WTC11 (cell line): Measurements from ENCODE around the gene SIRT5. TPM values are rescaled to one million over a fixed set of nuclear protein-coding genes. Genes with fewer than 3 reads are reported as not detected.

ENCODE experiments used
- ATAC-seq: fragments of 200-7000 bp; cut with Tn5 transposase; 2 replicates; pipeline ENCODE4 v1.10.0; 2021; ENCODE audit warnings: mild to moderate bottlenecking, moderate library complexity
- CTCF ChIA-PET: fragments of 300-600 bp; sonication (Branson Sonifier 250); formaldehyde crosslinking; loops from one replicate; lab custom pipeline; 2021; ENCODE audit warnings: antibody characterized with exemption; lab: Charles Lee
- POLR2A ChIA-PET: fragments of 350-600 bp; sonication (Branson Sonifier 250); formaldehyde crosslinking; loops from one replicate; lab custom pipeline; 2021; ENCODE audit warnings: antibody characterized with exemption; lab: Charles Lee
- DNase-seq: peaks from one replicate; pipeline ENCODE4 v3.0.0; 2021; ENCODE audit warnings: low spot score
- H3K27ac Mint-ChIP-seq: 2 replicates; pipeline ENCODE4 v1.8.0; 2021; ENCODE audit warnings: mixed read lengths
- H3K27me3 Mint-ChIP-seq: 2 replicates; pipeline ENCODE4 v1.8.0; 2021; ENCODE audit warnings: low read depth, mild to moderate bottlenecking, moderate library complexity, mixed read lengths
- H3K36me3 Mint-ChIP-seq: 2 replicates; pipeline ENCODE4 v1.8.0; 2021; ENCODE audit warnings: mixed read lengths
- H3K4me1 Mint-ChIP-seq: 2 replicates; pipeline ENCODE4 v1.8.0; 2022; ENCODE audit warnings: mixed read lengths
- H3K4me3 Mint-ChIP-seq: 2 replicates; pipeline ENCODE4 v1.8.0; 2021; ENCODE audit warnings: mild to moderate bottlenecking, moderate library complexity, mixed read lengths
- H3K9me3 Mint-ChIP-seq: 2 replicates; pipeline ENCODE4 v1.8.0; 2021; ENCODE audit warnings: mixed read lengths
- IRF2 ChIP-seq: sonication (generic); formaldehyde crosslinking; IDR thresholded peaks from 2 replicates; pipeline ENCODE4 v1.8.0; 2022; ENCODE audit warnings: low read depth, missing genetic modification reagents, borderline replicate concordance
- JUN ChIP-seq: sonication (generic); formaldehyde crosslinking; IDR thresholded peaks from 2 replicates; pipeline ENCODE4 v1.8.0; 2023; ENCODE audit warnings: mild to moderate bottlenecking, missing genetic modification reagents
- MAX ChIP-seq: sonication (generic); formaldehyde crosslinking; IDR thresholded peaks from 2 replicates; pipeline ENCODE4 v1.8.0; 2022; ENCODE audit warnings: mild to moderate bottlenecking, missing genetic modification reagents
- NFE2L1 ChIP-seq: sonication (generic); formaldehyde crosslinking; IDR thresholded peaks from 2 replicates; pipeline ENCODE4 v1.8.1; 2023; ENCODE audit warnings: missing genetic modification reagents
- NFYB ChIP-seq: sonication (generic); formaldehyde crosslinking; conservative IDR thresholded peaks from 2 replicates; pipeline ENCODE4 v1.8.0; 2022; ENCODE audit warnings: low read depth, missing genetic modification reagents
- NR3C1 ChIP-seq: sonication (generic); formaldehyde crosslinking; conservative IDR thresholded peaks from 2 replicates; pipeline ENCODE4 v1.8.1; 2023; ENCODE audit warnings: low read depth, mild to moderate bottlenecking, missing genetic modification reagents
- RORB ChIP-seq: fragments of 250-450 bp; sonication (Bioruptor Pico); IDR thresholded peaks from 2 replicates; pipeline ENCODE4 v1.9.0; 2021; ENCODE audit warnings: mild to moderate bottlenecking
- SP1 ChIP-seq: sonication (generic); formaldehyde crosslinking; conservative IDR thresholded peaks from 2 replicates; pipeline ENCODE4 v1.8.1; 2022; ENCODE audit warnings: missing genetic modification reagents
- TEAD1 ChIP-seq: sonication (generic); formaldehyde crosslinking; IDR thresholded peaks from 2 replicates; pipeline ENCODE4 v1.8.0; 2022; ENCODE audit warnings: mild to moderate bottlenecking, missing genetic modification reagents
- TP53 ChIP-seq: sonication (generic); formaldehyde crosslinking; IDR thresholded peaks from 2 replicates; pipeline ENCODE4 v1.8.1; 2023; ENCODE audit warnings: mild to moderate bottlenecking, missing genetic modification reagents
- ZBTB43 ChIP-seq: sonication (generic); formaldehyde crosslinking; IDR thresholded peaks from 2 replicates; pipeline ENCODE4 v1.8.1; 2023; ENCODE audit warnings: mild to moderate bottlenecking, missing genetic modification reagents
- ZMAT4 ChIP-seq: fragments of 250-450 bp; sonication (Bioruptor Pico); IDR thresholded peaks from 2 replicates; pipeline ENCODE4 v1.9.0; 2021; ENCODE audit warnings: mild to moderate bottlenecking
- ZNF671 ChIP-seq: fragments of 250-450 bp; sonication (Bioruptor Pico); IDR thresholded peaks from 2 replicates; pipeline ENCODE4 v1.8.0; 2021; ENCODE audit warnings: mild to moderate bottlenecking
- total RNA-seq: library from RNA; stranded (reverse); gene quantifications from 3 replicates; pipeline ENCODE4 v1.2.3, GENCODE V29; 2021
- TF ChIP-seq, protein P1 (sequence below): sonication (generic); formaldehyde crosslinking; IDR thresholded peaks from 2 replicates; pipeline ENCODE4 v1.8.0; 2022; ENCODE audit warnings: mild to moderate bottlenecking, missing genetic modification reagents
- TF ChIP-seq, protein P2 (sequence below): sonication (generic); formaldehyde crosslinking; IDR thresholded peaks from 2 replicates; pipeline ENCODE4 v1.8.1; 2022; ENCODE audit warnings: mild to moderate bottlenecking, moderate library complexity, missing genetic modification reagents
- TF ChIP-seq, protein P3 (sequence below): sonication (generic); formaldehyde crosslinking; IDR thresholded peaks from 2 replicates; pipeline ENCODE4 v1.8.1; 2023; ENCODE audit warnings: mild to moderate bottlenecking, moderate library complexity, missing genetic modification reagents
- TF ChIP-seq, protein P4 (sequence below): sonication (generic); formaldehyde crosslinking; IDR thresholded peaks from 2 replicates; pipeline ENCODE4 v1.8.0; 2023; ENCODE audit warnings: missing genetic modification reagents, mild to moderate bottlenecking, borderline replicate concordance
- TF ChIP-seq, protein P5 (sequence below): sonication (generic); formaldehyde crosslinking; IDR thresholded peaks from 2 replicates; pipeline ENCODE4 v1.8.1; 2022; ENCODE audit warnings: mild to moderate bottlenecking, missing genetic modification reagents, moderate library complexity, borderline replicate concordance

The SIRT5 gene
- total RNA-seq, 1 experiment from 2014 or later, result 11.8 TPM

DNA sequence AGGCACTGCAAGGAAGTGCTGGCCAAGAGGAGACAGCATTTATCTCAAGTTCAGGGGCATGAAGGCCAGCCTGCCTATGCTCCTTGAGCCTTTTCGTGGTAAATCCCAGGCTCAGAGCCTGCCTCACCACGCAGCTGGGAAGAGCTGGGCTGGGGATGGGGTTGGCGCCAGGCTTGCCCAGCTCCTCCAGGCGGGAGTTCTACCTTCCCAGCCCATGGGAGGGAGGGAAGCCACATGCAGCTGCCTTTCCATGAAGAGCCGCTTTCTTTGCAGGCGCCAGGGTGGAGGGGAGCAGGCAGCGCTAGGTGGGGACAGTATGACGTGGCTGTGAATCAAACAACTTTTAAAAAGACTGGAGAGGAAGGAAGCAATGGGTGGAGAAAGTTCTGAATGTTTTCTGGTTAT is 19.5 kb upstream of the SIRT5 start:
- Mint-ChIP-seq H3K4me1 (peaks cover 25% of the 10 kb centered on the region), H3K27me3 (no peaks in the 10 kb centered on the region), H3K36me3 (no peaks in the 10 kb centered on the region), H3K27ac (peak overlapping the region; percentile 50), H3K4me3 (peak overlapping the region; percentile 14; the same call in 1 of the 2 replicates), H3K9me3 (peaks cover under 1% of the 10 kb centered on the region)
- DNase-seq (peak; percentile 70), ATAC-seq (peak; percentile 98)
- TF ChIP-seq, protein P1, sequence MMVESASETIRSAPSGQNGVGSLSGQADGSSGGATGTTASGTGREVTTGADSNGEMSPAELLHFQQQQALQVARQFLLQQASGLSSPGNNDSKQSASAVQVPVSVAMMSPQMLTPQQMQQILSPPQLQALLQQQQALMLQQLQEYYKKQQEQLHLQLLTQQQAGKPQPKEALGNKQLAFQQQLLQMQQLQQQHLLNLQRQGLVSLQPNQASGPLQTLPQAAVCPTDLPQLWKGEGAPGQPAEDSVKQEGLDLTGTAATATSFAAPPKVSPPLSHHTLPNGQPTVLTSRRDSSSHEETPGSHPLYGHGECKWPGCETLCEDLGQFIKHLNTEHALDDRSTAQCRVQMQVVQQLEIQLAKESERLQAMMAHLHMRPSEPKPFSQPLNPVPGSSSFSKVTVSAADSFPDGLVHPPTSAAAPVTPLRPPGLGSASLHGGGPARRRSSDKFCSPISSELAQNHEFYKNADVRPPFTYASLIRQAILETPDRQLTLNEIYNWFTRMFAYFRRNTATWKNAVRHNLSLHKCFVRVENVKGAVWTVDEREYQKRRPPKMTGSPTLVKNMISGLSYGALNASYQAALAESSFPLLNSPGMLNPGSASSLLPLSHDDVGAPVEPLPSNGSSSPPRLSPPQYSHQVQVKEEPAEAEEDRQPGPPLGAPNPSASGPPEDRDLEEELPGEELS (CRISPR knock-in tag), result no peak
- TF ChIP-seq TP53 (CRISPR knock-in tag) (no peak), MAX (CRISPR knock-in tag) (peak; percentile 51; the same call in 1 of the 2 replicates), ZBTB43 (CRISPR knock-in tag) (no peak), SP1 (CRISPR knock-in tag) (0 out of 2 replicates have a peak, but pooled peaks have one; percentile 28), NFYB (CRISPR knock-in tag) (no peak), NFE2L1 (CRISPR knock-in tag) (peak; percentile 51; the same call in 1 of the 2 replicates)
- TF ChIP-seq, protein P2, sequence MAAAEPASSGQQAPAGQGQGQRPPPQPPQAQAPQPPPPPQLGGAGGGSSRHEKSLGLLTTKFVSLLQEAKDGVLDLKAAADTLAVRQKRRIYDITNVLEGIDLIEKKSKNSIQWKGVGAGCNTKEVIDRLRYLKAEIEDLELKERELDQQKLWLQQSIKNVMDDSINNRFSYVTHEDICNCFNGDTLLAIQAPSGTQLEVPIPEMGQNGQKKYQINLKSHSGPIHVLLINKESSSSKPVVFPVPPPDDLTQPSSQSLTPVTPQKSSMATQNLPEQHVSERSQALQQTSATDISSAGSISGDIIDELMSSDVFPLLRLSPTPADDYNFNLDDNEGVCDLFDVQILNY (CRISPR knock-in tag), result no peak
- CTCF ChIA-PET, result interaction anchor here (0.5 to 3.0 kb wide), 6 partner anchors 19 to 226 kb away, joined by 3 to 12 read pairs (median 4); partner anchors contain the start of genes GFOD1, SIRT5 and TBC1D7
- POLR2A ChIA-PET, result interaction anchor here (0.9 to 1.3 kb wide), 2 partner anchors 20 to 126 kb away, joined by 3 to 9 read pairs; partner anchors contain the start of gene SIRT5

DNA sequence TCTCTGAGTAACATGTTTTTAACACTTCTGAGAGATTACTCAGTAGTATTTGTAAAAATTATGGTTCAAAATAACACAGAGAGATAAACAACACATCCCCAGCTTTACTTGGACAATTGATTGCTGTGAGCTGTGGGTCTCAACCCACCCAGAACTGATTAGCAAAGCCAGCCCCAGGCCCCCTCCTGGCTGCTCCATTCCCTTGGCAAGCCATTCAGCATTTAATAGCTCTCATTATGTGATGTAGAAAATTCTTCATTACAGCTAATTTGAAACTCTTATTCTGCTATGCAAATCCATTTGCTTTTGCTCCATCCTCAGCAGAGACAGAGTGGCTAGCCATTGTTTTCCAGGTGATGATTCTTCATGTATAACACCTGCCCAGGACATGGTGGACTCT is 16.6 kb upstream of the SIRT5 start:
- ATAC-seq (no peak), DNase-seq (no peak)
- CTCF ChIA-PET, result interaction anchor here (0.8 kb wide), 1 partner anchor 17 kb away, joined by 5 read pairs; the partner anchor contains the start of gene SIRT5
- POLR2A ChIA-PET, result interaction anchor here (0.7 kb wide), 2 partner anchors 17 to 58 kb away, joined by 3 read pairs; partner anchors contain the start of genes NOL7 and SIRT5
- H3K9me3 Mint-ChIP-seq, result peaks cover 11% of the 10 kb centered on the region
- H3K4me1 Mint-ChIP-seq, result peaks cover 46% of the 10 kb centered on the region
- no peak overlapping the region for H3K4me3 Mint-ChIP-seq
- no peaks in the 10 kb centered on the region for H3K27me3 Mint-ChIP-seq
- H3K27ac Mint-ChIP-seq, result no peak overlapping the region
- H3K36me3 Mint-ChIP-seq, result no peaks in the 10 kb centered on the region
- TF ChIP-seq TEAD1 (CRISPR knock-in tag), result no peak
- TF ChIP-seq, protein P3, sequence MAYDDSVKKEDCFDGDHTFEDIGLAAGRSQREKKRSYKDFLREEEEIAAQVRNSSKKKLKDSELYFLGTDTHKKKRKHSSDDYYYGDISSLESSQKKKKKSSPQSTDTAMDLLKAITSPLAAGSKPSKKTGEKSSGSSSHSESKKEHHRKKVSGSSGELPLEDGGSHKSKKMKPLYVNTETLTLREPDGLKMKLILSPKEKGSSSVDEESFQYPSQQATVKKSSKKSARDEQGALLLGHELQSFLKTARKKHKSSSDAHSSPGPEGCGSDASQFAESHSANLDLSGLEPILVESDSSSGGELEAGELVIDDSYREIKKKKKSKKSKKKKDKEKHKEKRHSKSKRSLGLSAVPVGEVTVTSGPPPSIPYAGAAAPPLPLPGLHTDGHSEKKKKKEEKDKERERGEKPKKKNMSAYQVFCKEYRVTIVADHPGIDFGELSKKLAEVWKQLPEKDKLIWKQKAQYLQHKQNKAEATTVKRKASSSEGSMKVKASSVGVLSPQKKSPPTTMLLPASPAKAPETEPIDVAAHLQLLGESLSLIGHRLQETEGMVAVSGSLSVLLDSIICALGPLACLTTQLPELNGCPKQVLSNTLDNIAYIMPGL, result no peak
- TF ChIP-seq, protein P4, sequence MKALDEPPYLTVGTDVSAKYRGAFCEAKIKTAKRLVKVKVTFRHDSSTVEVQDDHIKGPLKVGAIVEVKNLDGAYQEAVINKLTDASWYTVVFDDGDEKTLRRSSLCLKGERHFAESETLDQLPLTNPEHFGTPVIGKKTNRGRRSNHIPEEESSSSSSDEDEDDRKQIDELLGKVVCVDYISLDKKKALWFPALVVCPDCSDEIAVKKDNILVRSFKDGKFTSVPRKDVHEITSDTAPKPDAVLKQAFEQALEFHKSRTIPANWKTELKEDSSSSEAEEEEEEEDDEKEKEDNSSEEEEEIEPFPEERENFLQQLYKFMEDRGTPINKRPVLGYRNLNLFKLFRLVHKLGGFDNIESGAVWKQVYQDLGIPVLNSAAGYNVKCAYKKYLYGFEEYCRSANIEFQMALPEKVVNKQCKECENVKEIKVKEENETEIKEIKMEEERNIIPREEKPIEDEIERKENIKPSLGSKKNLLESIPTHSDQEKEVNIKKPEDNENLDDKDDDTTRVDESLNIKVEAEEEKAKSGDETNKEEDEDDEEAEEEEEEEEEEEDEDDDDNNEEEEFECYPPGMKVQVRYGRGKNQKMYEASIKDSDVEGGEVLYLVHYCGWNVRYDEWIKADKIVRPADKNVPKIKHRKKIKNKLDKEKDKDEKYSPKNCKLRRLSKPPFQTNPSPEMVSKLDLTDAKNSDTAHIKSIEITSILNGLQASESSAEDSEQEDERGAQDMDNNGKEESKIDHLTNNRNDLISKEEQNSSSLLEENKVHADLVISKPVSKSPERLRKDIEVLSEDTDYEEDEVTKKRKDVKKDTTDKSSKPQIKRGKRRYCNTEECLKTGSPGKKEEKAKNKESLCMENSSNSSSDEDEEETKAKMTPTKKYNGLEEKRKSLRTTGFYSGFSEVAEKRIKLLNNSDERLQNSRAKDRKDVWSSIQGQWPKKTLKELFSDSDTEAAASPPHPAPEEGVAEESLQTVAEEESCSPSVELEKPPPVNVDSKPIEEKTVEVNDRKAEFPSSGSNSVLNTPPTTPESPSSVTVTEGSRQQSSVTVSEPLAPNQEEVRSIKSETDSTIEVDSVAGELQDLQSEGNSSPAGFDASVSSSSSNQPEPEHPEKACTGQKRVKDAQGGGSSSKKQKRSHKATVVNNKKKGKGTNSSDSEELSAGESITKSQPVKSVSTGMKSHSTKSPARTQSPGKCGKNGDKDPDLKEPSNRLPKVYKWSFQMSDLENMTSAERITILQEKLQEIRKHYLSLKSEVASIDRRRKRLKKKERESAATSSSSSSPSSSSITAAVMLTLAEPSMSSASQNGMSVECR (CRISPR knock-in tag), result no peak
- TF ChIP-seq ZNF671 (CRISPR knock-in tag), result no peak
- no peak for TF ChIP-seq JUN
- TF ChIP-seq ZMAT4 (CRISPR knock-in tag), result no peak
- TF ChIP-seq, protein P1 (CRISPR knock-in tag), result no peak
- TF ChIP-seq NR3C1 (CRISPR knock-in tag), result no peak
- no peak for TF ChIP-seq RORB (CRISPR knock-in tag)
- TF ChIP-seq IRF2 (CRISPR knock-in tag), result no peak
- TF ChIP-seq, protein P5, sequence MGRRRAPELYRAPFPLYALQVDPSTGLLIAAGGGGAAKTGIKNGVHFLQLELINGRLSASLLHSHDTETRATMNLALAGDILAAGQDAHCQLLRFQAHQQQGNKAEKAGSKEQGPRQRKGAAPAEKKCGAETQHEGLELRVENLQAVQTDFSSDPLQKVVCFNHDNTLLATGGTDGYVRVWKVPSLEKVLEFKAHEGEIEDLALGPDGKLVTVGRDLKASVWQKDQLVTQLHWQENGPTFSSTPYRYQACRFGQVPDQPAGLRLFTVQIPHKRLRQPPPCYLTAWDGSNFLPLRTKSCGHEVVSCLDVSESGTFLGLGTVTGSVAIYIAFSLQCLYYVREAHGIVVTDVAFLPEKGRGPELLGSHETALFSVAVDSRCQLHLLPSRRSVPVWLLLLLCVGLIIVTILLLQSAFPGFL (CRISPR knock-in tag), result no peak
